Keratinocyte (primary cell): ENCODE results near the gene KRTAP21-3.
"Not testable (repeated sequence)": the region's sequence is repeated elsewhere in the genome, so short reads cannot be mapped to it uniquely, and the experiment has no call there.

Experiments
- CTCF ChIP-seq, 3 experiments: IDR thresholded peaks in 1 of 3; conservative IDR thresholded peaks in 1 of 3; optimal IDR thresholded peaks in 1 of 3; 2 replicates in 2 of 3; 3 replicates in 1 of 3; pipeline versions ENCODE3 to v1.5.1; 2011; ENCODE audit warnings: low read length in 3 of 3, mild to moderate bottlenecking in 3 of 3, moderate library complexity in 2 of 3, control low read depth in 1 of 3, inconsistent platforms in 1 of 3; ENCODE audit not compliant: insufficient read depth in 2 of 3; ENCODE audit errors: extremely low read depth in 1 of 3
- EZH2 ChIP-seq: IDR thresholded peaks from one replicate; pipeline ENCODE4 v1.6.1; 2012; ENCODE audit warnings: inconsistent platforms, mild to moderate bottlenecking, low read length, moderate library complexity

GRCh38 chr21:30755328-30755727, 36.8 kb upstream of the KRTAP21-3 start, which contains the start of gene KRTAP21-1:
- TF ChIP-seq CTCF (optimal IDR thresholded peaks at IDR 0.05 in 1 of 3, IDR thresholded peaks at IDR 0.05 in 1 of 3, conservative IDR thresholded peaks at IDR 0.05 in 1 of 3; ENCODE audit: extremely low read depth in 1 of 3, insufficient read depth in 2 of 3, low read length in 3 of 3); EZH2: not testable (repeated sequence)
